Kidney (tissue), 14 donors: ENCODE results near the gene FAAP20. TPM values are rescaled to one million over a fixed set of nuclear protein-coding genes. Genes with fewer than 3 reads are reported as not detected.

ENCODE experiments used
- DNase-seq, 5 donors: peaks; one replicate each; pipeline ENCODE4 v3.0.0-alpha.2; 2013 to 2020
- FAIRE-seq: peaks from 2 replicates; lab custom pipeline; 2012; peaks lifted over from hg19 to GRCh38; lab: Jason Lieb, UNC
- H3K27ac ChIP-seq, 2 donors: one replicate each; pipeline ENCODE4 v1.7.0; 2013; ENCODE audit warnings: low read depth in 2 of 2, low read length in 2 of 2, inconsistent platforms in 1 of 2
- H3K27me3 ChIP-seq: one replicate; pipeline ENCODE4 v1.7.1; 2013; ENCODE audit warnings: low read length, inconsistent platforms; ENCODE audit not compliant: control insufficient read depth, insufficient read depth
- H3K36me3 ChIP-seq, 3 donors: one replicate each; pipeline versions ENCODE4 v1.7.0 to v1.7.1; 2013; ENCODE audit warnings: low read length in 3 of 3, control low read depth in 1 of 3, inconsistent platforms in 1 of 3; ENCODE audit not compliant: insufficient read depth in 3 of 3, control insufficient read depth in 2 of 3
- H3K4me1 ChIP-seq, 3 donors: one replicate each; pipeline versions ENCODE4 v1.7.0 to v1.7.1; 2013; ENCODE audit warnings: low read length in 3 of 3, inconsistent platforms in 1 of 3, low read depth in 1 of 3; ENCODE audit not compliant: control insufficient read depth in 2 of 3, insufficient read depth in 2 of 3
- H3K4me3 ChIP-seq, 3 donors: one replicate each; pipeline versions ENCODE4 v1.7.0 to v1.8.1; 2013; ENCODE audit warnings: low read length in 3 of 3, control low read depth in 1 of 3, inconsistent platforms in 1 of 3
- H3K9ac ChIP-seq, 3 donors: one replicate each; pipeline versions ENCODE4 v1.7.0 to v1.7.1; 2013; ENCODE audit warnings: low read length in 3 of 3, control low read depth in 1 of 3, inconsistent platforms in 1 of 3
- H3K9me3 ChIP-seq, 3 donors: one replicate each; pipeline versions ENCODE4 v1.7.0 to v1.7.1; 2013; ENCODE audit warnings: low read length in 3 of 3, control low read depth in 1 of 3, inconsistent platforms in 1 of 3; ENCODE audit not compliant: control insufficient read depth in 2 of 3, insufficient read depth in 1 of 3
- intact Hi-C: fragments of 100-400 bp; cut with DNase I; formaldehyde crosslinking; loops from one replicate; pipeline ENCODE4 v1.11.1; 2022
- polyA plus RNA-seq: library from polyadenylated mRNA; stranded (reverse); fragments of 350-450 nt; fragmentation: Illumina TruSeq; extraction: RNeasy Lipid Tissue Mini Kit (QIAGEN cat#74804); gene quantifications from one replicate; pipeline ENCODE4 v1.2.3, GENCODE V29; 2014; ENCODE audit warnings: low read depth, low replicate concordance; ENCODE audit not compliant: insufficient read depth
- total RNA-seq: library from RNA; stranded (reverse); fragmentation: NEBNext Ultra II Directional; extraction: Animal tissue kit (Norgen Biotek cat#: 25700); gene quantifications from one replicate; pipeline ENCODE4 v1.2.1, GENCODE V29; 2021
- TF ChIP-seq, protein P1 (sequence below): IDR thresholded peaks from 3 replicates; pipeline ENCODE4 v1.5.1; 2012; ENCODE audit warnings: mild to moderate bottlenecking, moderate library complexity, borderline replicate concordance; ENCODE audit not compliant: insufficient read depth; ENCODE audit errors: extremely low read depth
- donor health status: control.
- donor health status: control.
- donor health status: control.
- donor health status: control.
- donor health status: control.
- donor health status: DM: yes; HTN: yes; CAD: no.
- donor health status: Normal renal cell carcinoma (clear cell type).

The FAAP20 gene
- total and polyA plus RNA-seq, 2 donors from 2014 or later: 69.0 to 109 TPM

- TF ChIP-seq, protein P1, sequence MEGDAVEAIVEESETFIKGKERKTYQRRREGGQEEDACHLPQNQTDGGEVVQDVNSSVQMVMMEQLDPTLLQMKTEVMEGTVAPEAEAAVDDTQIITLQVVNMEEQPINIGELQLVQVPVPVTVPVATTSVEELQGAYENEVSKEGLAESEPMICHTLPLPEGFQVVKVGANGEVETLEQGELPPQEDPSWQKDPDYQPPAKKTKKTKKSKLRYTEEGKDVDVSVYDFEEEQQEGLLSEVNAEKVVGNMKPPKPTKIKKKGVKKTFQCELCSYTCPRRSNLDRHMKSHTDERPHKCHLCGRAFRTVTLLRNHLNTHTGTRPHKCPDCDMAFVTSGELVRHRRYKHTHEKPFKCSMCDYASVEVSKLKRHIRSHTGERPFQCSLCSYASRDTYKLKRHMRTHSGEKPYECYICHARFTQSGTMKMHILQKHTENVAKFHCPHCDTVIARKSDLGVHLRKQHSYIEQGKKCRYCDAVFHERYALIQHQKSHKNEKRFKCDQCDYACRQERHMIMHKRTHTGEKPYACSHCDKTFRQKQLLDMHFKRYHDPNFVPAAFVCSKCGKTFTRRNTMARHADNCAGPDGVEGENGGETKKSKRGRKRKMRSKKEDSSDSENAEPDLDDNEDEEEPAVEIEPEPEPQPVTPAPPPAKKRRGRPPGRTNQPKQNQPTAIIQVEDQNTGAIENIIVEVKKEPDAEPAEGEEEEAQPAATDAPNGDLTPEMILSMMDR: no peak
- FAIRE-seq (no peak), DNase-seq (peak in 1 of 5 donors; percentile 70)
- H3K36me3 ChIP-seq: peaks cover 0 to 14% (median 2%) of the 10 kb centered on the region in 3 donors
- peaks cover 0 to 3% (median 0%) of the 10 kb centered on the region in 3 donors for H3K4me1 ChIP-seq
- no peaks in the 10 kb centered on the region for H3K27me3 ChIP-seq
- H3K9me3 ChIP-seq: no peaks in the 10 kb centered on the region
- intact Hi-C loops: no loop called here
- no peak overlapping the region for H3K27ac ChIP-seq
- H3K4me3 ChIP-seq: no peak overlapping the region
- no peak overlapping the region for H3K9ac ChIP-seq
Observed at GRCh38 chr1:2184934-2185333, 9.6 kb downstream of the FAAP20 start.

- Histone ChIP-seq H3K4me1 (peaks cover 0 to 3% (median 0%) of the 10 kb centered on the region in 3 donors), H3K9me3 (no peaks in the 10 kb centered on the region), H3K27me3 (no peaks in the 10 kb centered on the region), H3K4me3 (no peak overlapping the region), H3K36me3 (peaks cover 0 to 14% (median 2%) of the 10 kb centered on the region in 3 donors), H3K9ac (no peak overlapping the region), H3K27ac (no peak overlapping the region)
- no peak for DNase-seq
- intact Hi-C loops: no loop called here
- TF ChIP-seq, protein P1: no peak
- FAIRE-seq: no peak
Observed at GRCh38 chr1:2184531-2184930, 10.0 kb downstream of the FAAP20 start.

DNA sequence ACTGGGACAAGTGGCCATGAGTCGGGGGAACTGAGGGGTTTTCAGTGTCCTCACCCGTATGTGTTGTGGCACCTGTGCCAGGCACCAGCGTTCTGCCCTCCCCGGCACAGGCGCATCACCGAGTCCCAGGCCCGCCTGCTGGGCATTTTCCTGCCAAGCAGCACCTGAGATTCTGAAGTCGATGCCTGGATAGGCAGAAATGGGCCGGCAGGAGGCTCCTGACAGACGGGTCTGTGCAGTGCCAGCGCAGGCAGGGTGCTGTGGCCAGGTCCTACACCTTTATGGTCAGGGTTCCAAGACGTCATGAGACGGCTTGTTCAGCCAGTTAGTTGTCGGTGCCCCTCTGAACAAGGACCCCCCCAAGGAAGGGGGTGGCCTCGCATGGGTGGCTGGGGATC, 10.6 kb downstream of the FAAP20 start:
- TF ChIP-seq, protein P1: no peak
- no peaks in the 10 kb centered on the region for H3K9me3 ChIP-seq
- FAIRE-seq: no peak

GRCh38 chr1:2182376-2182775, 12.2 kb downstream of the FAAP20 start:
- H3K36me3 ChIP-seq: peaks cover 0 to 14% (median 2%) of the 10 kb centered on the region in 3 donors
- no peak overlapping the region for H3K4me3 ChIP-seq
- intact Hi-C loops: no loop called here
- no peaks in the 10 kb centered on the region for H3K4me1 ChIP-seq
- TF ChIP-seq, protein P1: no peak
- H3K27me3 ChIP-seq: no peaks in the 10 kb centered on the region
- no peaks in the 10 kb centered on the region for H3K9me3 ChIP-seq
- no peak overlapping the region for H3K27ac ChIP-seq
- no peak for DNase-seq
- H3K9ac ChIP-seq: no peak overlapping the region
- FAIRE-seq: no peak

More for the DNA sequence above, 10.6 kb downstream of the FAAP20 start:
- Histone ChIP-seq H3K9ac (no peak overlapping the region), H3K4me1 (peaks cover 0 to under 1% (median 0%) of the 10 kb centered on the region in 3 donors), H3K36me3 (peaks cover 0 to 14% (median 2%) of the 10 kb centered on the region in 3 donors), H3K27me3 (no peaks in the 10 kb centered on the region), H3K27ac (no peak overlapping the region), H3K4me3 (no peak overlapping the region)
- intact Hi-C loops: no loop called here
- peak in 1 of 5 donors; percentile 69 for DNase-seq
